Activated T-cell treated with anti-CD3 and anti-CD28 coated beads for 48 hours (primary cell): ENCODE data around the gene FAM117A.
A peak's percentile ranks its signal among the peaks of the same experiment; 100 is the strongest.
"Not testable (repeated sequence)": the region's sequence is repeated elsewhere in the genome, so short reads cannot be mapped to it uniquely, and the experiment has no call there.

ENCODE experiments used
- DNase-seq: peaks from one replicate; pipeline ENCODE4 v3.0.0-alpha.2; 2020; ENCODE audit warnings: low read depth

Gene FAM117A

GRCh38 chr17:49677933-49678847 is 85.7 kb downstream of the FAM117A start, which contains the start of gene SPOP:
TSS of gene SPOP (minus strand) at chr17:49678097. CDS start at chr17:49622810, 55,287 bp downstream.
- DNase-seq = peak; percentile 98

- DNase-seq = peak; percentile 94
Measured at GRCh38 chr17:49677134-49677932, 86.6 kb downstream of the FAM117A start.

- no peak for DNase-seq
Measured at GRCh38 chr17:49676276-49676868, 87.6 kb downstream of the FAM117A start.

GRCh38 chr17:49674507-49674906 is 89.4 kb downstream of the FAM117A start:
- DNase-seq = no peak

GRCh38 chr17:49673679-49674078 is 90.3 kb downstream of the FAM117A start:
- not testable (repeated sequence) for DNase-seq

GRCh38 chr17:49670641-49671040 is 93.3 kb downstream of the FAM117A start:
- no peak for DNase-seq

- DNase-seq = no peak
Measured at GRCh38 chr17:49670002-49670401, 93.9 kb downstream of the FAM117A start.

- DNase-seq = no peak
Measured at GRCh38 chr17:49667854-49668253, 96.1 kb downstream of the FAM117A start.

GRCh38 chr17:49664706-49665211 is 99.2 kb downstream of the FAM117A start:
- DNase-seq = no peak
